Muscle layer of duodenum (tissue), 2 donors: Measurements from ENCODE around the gene GNB1L.
A peak's percentile ranks its signal among the peaks of the same experiment; 100 is the strongest.

Source experiments
- H3K27ac ChIP-seq: one replicate; pipeline ENCODE4 v1.7.0; 2013; ENCODE audit warnings: mild to moderate bottlenecking, low read length
- H3K27me3 ChIP-seq: one replicate; pipeline ENCODE4 v1.7.0; 2013; ENCODE audit warnings: low read depth, mild to moderate bottlenecking, control low read depth, low read length
- H3K36me3 ChIP-seq, 2 donors: one replicate each; pipeline ENCODE4 v1.7.0; 2013; ENCODE audit warnings: low read length in 2 of 2, control low read depth in 1 of 2, mild to moderate bottlenecking in 1 of 2; ENCODE audit not compliant: insufficient read depth in 2 of 2, control insufficient read depth in 1 of 2
- H3K4me1 ChIP-seq, 2 donors: one replicate each; pipeline ENCODE4 v1.7.0; 2013; ENCODE audit warnings: low read length in 2 of 2, mild to moderate bottlenecking in 2 of 2, control low read depth in 1 of 2, moderate library complexity in 1 of 2; ENCODE audit not compliant: insufficient read depth in 2 of 2, control insufficient read depth in 1 of 2
- H3K4me3 ChIP-seq, 2 donors: one replicate each; pipeline ENCODE4 v1.7.0; 2013; ENCODE audit warnings: low read length in 2 of 2, low read depth in 1 of 2, mild to moderate bottlenecking in 1 of 2
- H3K9me3 ChIP-seq, 2 donors: one replicate each; pipeline ENCODE4 v1.7.0; 2013; ENCODE audit warnings: low read length in 2 of 2, control low read depth in 1 of 2, mild to moderate bottlenecking in 1 of 2; ENCODE audit not compliant: control insufficient read depth in 1 of 2
- donor health status: healthy.

GNB1L gene

GRCh38 chr22:19896665-19897355 lies 42.1 kb upstream of the GNB1L start:
- Histone ChIP-seq H3K27me3 (no peaks in the 10 kb centered on the region), H3K9me3 (no peaks in the 10 kb centered on the region), H3K27ac (no peak overlapping the region), H3K4me3 (no peak overlapping the region), H3K4me1 (peaks cover 8 to 9% of the 10 kb centered on the region in 2 donors), H3K36me3 (peaks cover 26 to 61% of the 10 kb centered on the region in 2 donors)

GRCh38 chr22:19895160-19895849 lies 40.6 kb upstream of the GNB1L start:
- peaks cover 8 to 14% of the 10 kb centered on the region in 2 donors for H3K4me1 ChIP-seq
- peaks cover 29 to 51% of the 10 kb centered on the region in 2 donors for H3K36me3 ChIP-seq
- no peaks in the 10 kb centered on the region for H3K9me3 ChIP-seq
- H3K4me3 ChIP-seq: no peak overlapping the region
- no peaks in the 10 kb centered on the region for H3K27me3 ChIP-seq
- no peak overlapping the region for H3K27ac ChIP-seq

GRCh38 chr22:19893363-19893762 lies 38.7 kb upstream of the GNB1L start:
- Histone ChIP-seq H3K27ac (no peak overlapping the region), H3K27me3 (no peaks in the 10 kb centered on the region)

GRCh38 chr22:19892925-19893324 lies 38.3 kb upstream of the GNB1L start:
- Histone ChIP-seq H3K27me3 (no peaks in the 10 kb centered on the region), H3K4me3 (no peak overlapping the region), H3K36me3 (peaks cover 24 to 38% of the 10 kb centered on the region in 2 donors), H3K27ac (no peak overlapping the region), H3K4me1 (peaks cover 8 to 14% of the 10 kb centered on the region in 2 donors), H3K9me3 (no peaks in the 10 kb centered on the region)

More at GRCh38 chr22:19893363-19893762, 38.7 kb upstream of the GNB1L start:
- Histone ChIP-seq H3K4me3 (no peak overlapping the region), H3K36me3 (peaks cover 24 to 42% of the 10 kb centered on the region in 2 donors), H3K4me1 (peaks cover 8 to 14% of the 10 kb centered on the region in 2 donors), H3K9me3 (no peaks in the 10 kb centered on the region)

GRCh38 chr22:19892257-19892879 lies 37.7 kb upstream of the GNB1L start:
- H3K36me3 ChIP-seq: peaks cover 24 to 33% of the 10 kb centered on the region in 2 donors
- no peak overlapping the region for H3K4me3 ChIP-seq

GRCh38 chr22:19891317-19892256 lies 36.9 kb upstream of the GNB1L start:
- Histone ChIP-seq H3K4me1 (peaks cover 8 to 14% of the 10 kb centered on the region in 2 donors), H3K36me3 (peaks cover 24 to 29% of the 10 kb centered on the region in 2 donors), H3K9me3 (no peaks in the 10 kb centered on the region), H3K4me3 (peak overlapping the region; percentile 7 to 19), H3K27me3 (no peaks in the 10 kb centered on the region), H3K27ac (no peak overlapping the region)

More at GRCh38 chr22:19892257-19892879, 37.7 kb upstream of the GNB1L start:
- Histone ChIP-seq H3K4me1 (peaks cover 8 to 14% of the 10 kb centered on the region in 2 donors), H3K27ac (no peak overlapping the region), H3K9me3 (no peaks in the 10 kb centered on the region), H3K27me3 (no peaks in the 10 kb centered on the region)

- Histone ChIP-seq H3K36me3 (peaks cover 24 to 29% of the 10 kb centered on the region in 2 donors), H3K4me3 (no peak overlapping the region), H3K4me1 (peaks cover 8 to 14% of the 10 kb centered on the region in 2 donors), H3K27me3 (no peaks in the 10 kb centered on the region), H3K9me3 (no peaks in the 10 kb centered on the region), H3K27ac (no peak overlapping the region)
These were observed 36.0 kb upstream of the GNB1L start for GRCh38 chr22:19890502-19891316.

- Histone ChIP-seq H3K27me3 (no peaks in the 10 kb centered on the region), H3K9me3 (no peaks in the 10 kb centered on the region), H3K27ac (no peak overlapping the region), H3K36me3 (peaks cover 21 to 22% of the 10 kb centered on the region in 2 donors), H3K4me1 (peaks cover 8 to 14% of the 10 kb centered on the region in 2 donors), H3K4me3 (no peak overlapping the region)
These were observed 35.3 kb upstream of the GNB1L start for GRCh38 chr22:19889951-19890350.

GRCh38 chr22:19888131-19888746 lies 33.6 kb upstream of the GNB1L start:
- Histone ChIP-seq H3K4me3 (no peak overlapping the region), H3K4me1 (peaks cover 8 to 14% of the 10 kb centered on the region in 2 donors), H3K9me3 (no peaks in the 10 kb centered on the region), H3K36me3 (peaks cover 8 to 9% of the 10 kb centered on the region in 2 donors), H3K27me3 (no peaks in the 10 kb centered on the region), H3K27ac (no peak overlapping the region)
